Breast epithelium (tissue), 3 donors: ENCODE data around the gene GRHL1.

Source experiments
- CTCF ChIP-seq, 3 donors: fragments of 450-650 bp; IDR thresholded peaks; one replicate each; pipeline ENCODE4 v1.5.1; 2016 to 2017; ENCODE audit warnings: antibody characterized with exemption in 3 of 3, mild to moderate bottlenecking in 3 of 3, moderate library complexity in 3 of 3
- POLR2AphosphoS5 ChIP-seq, 3 donors: sonication (generic); formaldehyde crosslinking; IDR thresholded peaks; one replicate each; pipeline ENCODE4 v1.6.1; 2017; ENCODE audit warnings: antibody characterized with exemption in 3 of 3

- no peak for TF ChIP-seq CTCF (IDR thresholded peaks at IDR 0.05)
- TF ChIP-seq POLR2AphosphoS5 (IDR thresholded peaks at IDR 0.05), result no peak
Observed at GRCh38 chr2:9949992-9950520, 1.4 kb upstream of the GRHL1 start.
